Endothelial cell (in vitro differentiated cells): ENCODE measurements around the gene FCF1. TPM values are rescaled to one million over a fixed set of nuclear protein-coding genes. Genes with fewer than 3 reads are reported as not detected.

ENCODE experiments used
- DNase-seq: peaks from one replicate; pipeline ENCODE4 v3.0.0; 2021; ENCODE audit warnings: low spot score
- H3K27ac Mint-ChIP-seq: one replicate; pipeline ENCODE4 v1.8.0; 2021; ENCODE audit warnings: mixed read lengths, inconsistent platforms; ENCODE audit not compliant: unreplicated experiment
- H3K27me3 Mint-ChIP-seq: one replicate; pipeline ENCODE4 v1.8.0; 2021; ENCODE audit warnings: mild to moderate bottlenecking, moderate library complexity, mixed read lengths, inconsistent platforms; ENCODE audit not compliant: unreplicated experiment
- H3K36me3 Mint-ChIP-seq: one replicate; pipeline ENCODE4 v1.8.0; 2021; ENCODE audit warnings: mild to moderate bottlenecking, low read depth, mixed read lengths, inconsistent platforms; ENCODE audit not compliant: unreplicated experiment
- H3K4me1 Mint-ChIP-seq: one replicate; pipeline ENCODE4 v1.8.0; 2021; ENCODE audit warnings: mild to moderate bottlenecking, mixed read lengths, inconsistent platforms; ENCODE audit not compliant: unreplicated experiment
- H3K4me3 Mint-ChIP-seq: one replicate; pipeline ENCODE4 v1.8.0; 2021; ENCODE audit warnings: mild to moderate bottlenecking, mixed read lengths, inconsistent platforms; ENCODE audit not compliant: unreplicated experiment
- H3K9me3 Mint-ChIP-seq: one replicate; pipeline ENCODE4 v1.8.0; 2021; ENCODE audit warnings: mixed read lengths, inconsistent platforms; ENCODE audit not compliant: unreplicated experiment
- total RNA-seq: library from RNA; stranded (reverse); fragmentation: NEBNext Ultra II Directional; extraction: Animal tissue kit (Norgen Biotek cat#: 25700); gene quantifications from one replicate; pipeline ENCODE4 v1.2.1, GENCODE V29; 2021; ENCODE audit not compliant: unreplicated experiment
- TF ChIP-seq, protein P1 (sequence below): fragments of 200-600 bp; sonication (generic); IDR thresholded peaks from one replicate; pipeline ENCODE4 v1.5.0; 2021; ENCODE audit warnings: antibody characterized with exemption; ENCODE audit not compliant: unreplicated experiment

FCF1 gene
- total RNA-seq, 1 donor from 2014 or later: 35.7 TPM

- no peaks in the 10 kb centered on the region for H3K27me3 Mint-ChIP-seq
- peaks cover 6% of the 10 kb centered on the region for H3K4me1 Mint-ChIP-seq
- H3K36me3 Mint-ChIP-seq: peaks cover 26% of the 10 kb centered on the region
- no peak for DNase-seq
- peaks cover 7% of the 10 kb centered on the region for H3K9me3 Mint-ChIP-seq
- H3K4me3 Mint-ChIP-seq: no peak overlapping the region
- TF ChIP-seq, protein P1, sequence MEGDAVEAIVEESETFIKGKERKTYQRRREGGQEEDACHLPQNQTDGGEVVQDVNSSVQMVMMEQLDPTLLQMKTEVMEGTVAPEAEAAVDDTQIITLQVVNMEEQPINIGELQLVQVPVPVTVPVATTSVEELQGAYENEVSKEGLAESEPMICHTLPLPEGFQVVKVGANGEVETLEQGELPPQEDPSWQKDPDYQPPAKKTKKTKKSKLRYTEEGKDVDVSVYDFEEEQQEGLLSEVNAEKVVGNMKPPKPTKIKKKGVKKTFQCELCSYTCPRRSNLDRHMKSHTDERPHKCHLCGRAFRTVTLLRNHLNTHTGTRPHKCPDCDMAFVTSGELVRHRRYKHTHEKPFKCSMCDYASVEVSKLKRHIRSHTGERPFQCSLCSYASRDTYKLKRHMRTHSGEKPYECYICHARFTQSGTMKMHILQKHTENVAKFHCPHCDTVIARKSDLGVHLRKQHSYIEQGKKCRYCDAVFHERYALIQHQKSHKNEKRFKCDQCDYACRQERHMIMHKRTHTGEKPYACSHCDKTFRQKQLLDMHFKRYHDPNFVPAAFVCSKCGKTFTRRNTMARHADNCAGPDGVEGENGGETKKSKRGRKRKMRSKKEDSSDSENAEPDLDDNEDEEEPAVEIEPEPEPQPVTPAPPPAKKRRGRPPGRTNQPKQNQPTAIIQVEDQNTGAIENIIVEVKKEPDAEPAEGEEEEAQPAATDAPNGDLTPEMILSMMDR: no peak
- no peak overlapping the region for H3K27ac Mint-ChIP-seq
Measured at GRCh38 chr14:74705613-74706500, 7.1 kb upstream of the FCF1 start.

DNA sequence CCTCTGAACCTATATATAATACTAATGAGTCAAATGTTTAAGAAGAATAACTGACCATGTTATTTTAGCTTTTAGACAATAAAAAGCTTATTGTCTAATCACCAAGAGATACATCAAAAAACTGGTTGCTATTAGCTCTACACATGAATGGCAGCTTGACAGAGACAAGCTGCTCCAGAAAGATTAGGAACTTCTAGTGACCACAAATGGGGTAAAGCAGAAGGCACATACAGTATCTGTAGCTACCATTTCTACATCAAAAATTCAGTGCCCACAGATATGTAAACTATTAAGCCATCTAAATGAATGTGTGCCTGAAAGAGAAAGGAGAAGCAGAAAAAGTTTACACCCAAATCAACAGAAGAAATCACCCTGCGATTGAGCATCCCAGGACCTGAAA lies 2.5 kb upstream of the FCF1 start:
- TF ChIP-seq, protein P1: no peak
- H3K4me3 Mint-ChIP-seq: no peak overlapping the region
- H3K27ac Mint-ChIP-seq: no peak overlapping the region
- no peak for DNase-seq
- H3K4me1 Mint-ChIP-seq: peaks cover 21% of the 10 kb centered on the region
- no peaks in the 10 kb centered on the region for H3K36me3 Mint-ChIP-seq
- no peaks in the 10 kb centered on the region for H3K9me3 Mint-ChIP-seq
- peaks cover 4% of the 10 kb centered on the region for H3K27me3 Mint-ChIP-seq

DNA sequence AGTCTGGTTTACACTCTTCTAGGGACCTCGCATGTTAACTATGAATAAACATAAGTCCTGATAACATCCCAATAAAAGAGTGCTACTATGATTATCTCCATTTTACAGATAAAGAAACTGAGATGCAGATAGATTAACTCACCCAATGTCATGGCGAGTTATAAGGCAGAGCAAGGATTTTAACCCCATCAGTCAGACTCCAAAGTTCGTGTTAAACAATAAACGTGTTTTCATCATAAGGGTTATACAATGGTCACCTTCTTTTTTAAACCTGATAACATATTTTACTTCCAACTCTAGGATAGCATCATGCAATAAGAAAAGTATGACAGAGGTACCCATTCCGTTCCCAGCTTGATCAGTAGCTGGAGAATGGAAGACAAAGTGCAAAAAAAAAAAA lies 1.3 kb upstream of the FCF1 start:
- Mint-ChIP-seq H3K4me3 (peak overlapping the region; percentile 34), H3K27me3 (peaks cover 4% of the 10 kb centered on the region), H3K9me3 (no peaks in the 10 kb centered on the region), H3K36me3 (peaks cover 3% of the 10 kb centered on the region), H3K27ac (peak overlapping the region; percentile 43), H3K4me1 (peaks cover 21% of the 10 kb centered on the region)
- TF ChIP-seq, protein P1: no peak
- no peak for DNase-seq

- Mint-ChIP-seq H3K27me3 (peaks cover 4% of the 10 kb centered on the region), H3K4me3 (peak overlapping the region; percentile 99), H3K36me3 (peaks cover 6% of the 10 kb centered on the region), H3K4me1 (peaks cover 21% of the 10 kb centered on the region), H3K27ac (peak overlapping the region; percentile 99), H3K9me3 (no peaks in the 10 kb centered on the region)
- no peak for DNase-seq
- TF ChIP-seq, protein P1: no peak
Measured at GRCh38 chr14:74713395-74713735, 421 bp downstream of the FCF1 start.

- no peaks in the 10 kb centered on the region for H3K9me3 Mint-ChIP-seq
- no peaks in the 10 kb centered on the region for H3K27me3 Mint-ChIP-seq
- no peak for DNase-seq
- no peak overlapping the region for H3K4me3 Mint-ChIP-seq
- H3K4me1 Mint-ChIP-seq: no peaks in the 10 kb centered on the region
- H3K27ac Mint-ChIP-seq: no peak overlapping the region
- TF ChIP-seq, protein P1: no peak
- peaks cover 15% of the 10 kb centered on the region for H3K36me3 Mint-ChIP-seq
Measured at GRCh38 chr14:74720526-74720925, 7.6 kb downstream of the FCF1 start.
